Measurements from ENCODE around the gene CD9. TPM values are rescaled to one million over a fixed set of nuclear protein-coding genes. Genes with fewer than 3 reads are reported as not detected.

CD9 gene
- total RNA-seq, 1 donor from 2014 or later: 6.0 TPM

GRCh38 chr12:6161124-6161882 is 38.9 kb upstream of the CD9 start:
- no peak for DNase-seq (ENCODE audit: low spot score, unreplicated experiment)
- TF ChIP-seq, protein P1, sequence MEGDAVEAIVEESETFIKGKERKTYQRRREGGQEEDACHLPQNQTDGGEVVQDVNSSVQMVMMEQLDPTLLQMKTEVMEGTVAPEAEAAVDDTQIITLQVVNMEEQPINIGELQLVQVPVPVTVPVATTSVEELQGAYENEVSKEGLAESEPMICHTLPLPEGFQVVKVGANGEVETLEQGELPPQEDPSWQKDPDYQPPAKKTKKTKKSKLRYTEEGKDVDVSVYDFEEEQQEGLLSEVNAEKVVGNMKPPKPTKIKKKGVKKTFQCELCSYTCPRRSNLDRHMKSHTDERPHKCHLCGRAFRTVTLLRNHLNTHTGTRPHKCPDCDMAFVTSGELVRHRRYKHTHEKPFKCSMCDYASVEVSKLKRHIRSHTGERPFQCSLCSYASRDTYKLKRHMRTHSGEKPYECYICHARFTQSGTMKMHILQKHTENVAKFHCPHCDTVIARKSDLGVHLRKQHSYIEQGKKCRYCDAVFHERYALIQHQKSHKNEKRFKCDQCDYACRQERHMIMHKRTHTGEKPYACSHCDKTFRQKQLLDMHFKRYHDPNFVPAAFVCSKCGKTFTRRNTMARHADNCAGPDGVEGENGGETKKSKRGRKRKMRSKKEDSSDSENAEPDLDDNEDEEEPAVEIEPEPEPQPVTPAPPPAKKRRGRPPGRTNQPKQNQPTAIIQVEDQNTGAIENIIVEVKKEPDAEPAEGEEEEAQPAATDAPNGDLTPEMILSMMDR (IDR thresholded peaks at IDR 0.05; ENCODE audit: unreplicated experiment): no peak
- Mint-ChIP-seq H3K36me3 (ENCODE audit: insufficient read depth) (no peaks in the 10 kb centered on the region), H3K27me3 (peaks cover 2% of the 10 kb centered on the region), H3K27ac (no peak overlapping the region), H3K4me3 (ENCODE audit: low read depth) (no peak overlapping the region), H3K4me1 (ENCODE audit: low read depth) (peaks cover 13% of the 10 kb centered on the region), H3K9me3 (ENCODE audit: low read depth) (peaks cover 3% of the 10 kb centered on the region)

GRCh38 chr12:6163416-6164060 is 36.7 kb upstream of the CD9 start:
- Mint-ChIP-seq H3K27me3 (peaks cover 2% of the 10 kb centered on the region), H3K27ac (no peak overlapping the region), H3K36me3 (ENCODE audit: insufficient read depth) (no peaks in the 10 kb centered on the region), H3K4me1 (ENCODE audit: low read depth) (peaks cover 4% of the 10 kb centered on the region), H3K4me3 (ENCODE audit: low read depth) (no peak overlapping the region), H3K9me3 (ENCODE audit: low read depth) (no peaks in the 10 kb centered on the region)
- TF ChIP-seq, protein P1 (IDR thresholded peaks at IDR 0.05; ENCODE audit: unreplicated experiment): no peak
- no peak for DNase-seq (ENCODE audit: low spot score, unreplicated experiment)

DNA sequence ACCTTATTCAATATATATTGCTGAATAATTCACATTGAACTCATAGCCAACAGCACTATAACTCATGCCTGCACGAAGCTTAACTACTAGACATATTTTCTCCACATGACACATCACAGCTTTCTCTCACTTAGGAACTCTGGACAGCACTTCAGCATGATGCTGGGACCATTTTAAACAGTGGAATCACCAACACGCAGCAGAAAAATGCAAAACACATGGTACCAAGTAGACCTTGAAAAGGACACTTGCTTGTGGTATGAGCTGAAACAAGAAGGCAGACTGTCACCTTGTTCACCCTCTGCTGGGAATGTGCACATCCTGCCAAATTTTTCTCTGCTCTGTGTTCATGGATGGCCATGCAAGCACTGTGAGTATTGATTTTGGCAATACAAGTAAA is 34.8 kb upstream of the CD9 start:
- Mint-ChIP-seq H3K4me1 (ENCODE audit: low read depth) (no peaks in the 10 kb centered on the region), H3K9me3 (ENCODE audit: low read depth) (no peaks in the 10 kb centered on the region), H3K36me3 (ENCODE audit: insufficient read depth) (no peaks in the 10 kb centered on the region), H3K27me3 (peaks cover 6% of the 10 kb centered on the region), H3K4me3 (ENCODE audit: low read depth) (no peak overlapping the region), H3K27ac (no peak overlapping the region)
- no peak for DNase-seq (ENCODE audit: low spot score, unreplicated experiment)
- TF ChIP-seq, protein P1 (IDR thresholded peaks at IDR 0.05; ENCODE audit: unreplicated experiment): no peak

DNA sequence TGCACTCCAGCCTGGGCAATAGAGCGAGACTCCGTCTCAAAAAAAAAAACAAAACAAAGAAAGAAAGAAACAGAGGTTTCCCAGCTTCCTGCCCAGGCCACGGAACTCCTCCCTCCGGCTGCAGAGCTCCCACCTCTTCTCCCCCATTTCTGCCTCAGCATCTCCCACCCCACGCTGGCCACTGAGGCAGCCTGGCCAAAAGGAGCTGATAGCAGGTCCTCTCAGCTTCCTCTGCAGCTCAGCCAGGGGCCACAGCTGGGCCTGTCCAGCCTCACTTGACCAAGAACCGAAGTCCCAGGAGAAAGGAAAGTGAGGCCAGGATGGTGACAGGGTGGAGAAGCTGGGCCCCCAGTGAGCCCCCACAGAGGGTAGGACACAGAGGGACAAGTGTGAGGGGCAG is 33.4 kb upstream of the CD9 start:
- no peak overlapping the region for H3K4me3 Mint-ChIP-seq (ENCODE audit: low read depth)
- no peak overlapping the region for H3K27ac Mint-ChIP-seq
- DNase-seq (ENCODE audit: low spot score, unreplicated experiment): no peak
- H3K4me1 Mint-ChIP-seq (ENCODE audit: low read depth): no peaks in the 10 kb centered on the region
- H3K36me3 Mint-ChIP-seq (ENCODE audit: insufficient read depth): no peaks in the 10 kb centered on the region
- no peaks in the 10 kb centered on the region for H3K9me3 Mint-ChIP-seq (ENCODE audit: low read depth)
- H3K27me3 Mint-ChIP-seq: peaks cover 3% of the 10 kb centered on the region
- TF ChIP-seq, protein P1 (IDR thresholded peaks at IDR 0.05; ENCODE audit: unreplicated experiment): no peak

DNA sequence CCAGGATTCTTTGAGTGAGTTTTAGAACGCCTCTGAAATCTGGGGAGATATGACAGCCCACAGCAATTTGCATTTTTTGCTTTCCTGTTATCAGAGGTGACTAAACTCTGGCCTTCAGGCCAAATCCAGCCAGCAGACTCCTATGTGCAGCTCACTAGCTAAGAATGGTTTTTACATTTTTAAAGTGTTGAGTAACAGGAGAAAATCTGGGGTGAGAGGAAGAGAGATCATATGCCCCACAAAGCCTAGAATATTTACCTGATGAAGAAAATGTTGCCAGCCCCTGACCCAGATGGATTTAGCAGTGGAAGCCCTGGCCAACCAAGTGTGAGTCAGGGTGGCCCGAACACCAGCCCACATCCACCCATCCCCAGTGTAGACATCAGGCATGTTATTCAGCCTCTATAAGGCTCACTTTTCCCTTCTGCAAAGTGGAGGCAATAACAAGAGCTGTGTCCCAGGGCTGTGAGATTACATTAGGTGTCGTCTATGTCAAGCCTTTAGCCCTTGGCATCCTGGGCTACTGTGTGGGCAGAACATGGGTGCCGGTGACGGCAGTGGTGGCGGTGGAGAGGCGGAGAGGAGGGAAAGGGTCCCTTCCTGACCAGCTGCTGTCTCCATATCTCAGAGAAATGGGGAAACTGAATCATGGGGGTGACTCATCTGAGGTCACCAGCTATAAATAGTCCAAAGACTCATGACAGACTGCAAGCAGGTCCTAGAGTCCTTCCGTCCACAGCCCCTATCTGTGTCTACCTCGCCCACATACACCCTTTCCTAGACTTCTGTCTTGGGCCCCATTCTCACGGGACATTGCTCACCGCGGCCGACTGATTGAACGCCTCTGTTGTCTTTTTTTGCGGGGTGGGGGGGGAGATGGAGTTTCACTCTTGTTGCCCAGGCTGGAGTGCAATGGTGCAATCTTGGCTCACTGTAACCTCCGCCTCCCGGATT is 32.6 kb upstream of the CD9 start:
- TF ChIP-seq, protein P1 (IDR thresholded peaks at IDR 0.05; ENCODE audit: unreplicated experiment): no peak
- H3K36me3 Mint-ChIP-seq (ENCODE audit: insufficient read depth): no peaks in the 10 kb centered on the region
- no peak overlapping the region for H3K4me3 Mint-ChIP-seq (ENCODE audit: low read depth)
- DNase-seq (ENCODE audit: low spot score, unreplicated experiment): no peak
- peaks cover 3% of the 10 kb centered on the region for H3K27me3 Mint-ChIP-seq
- H3K4me1 Mint-ChIP-seq (ENCODE audit: low read depth): no peaks in the 10 kb centered on the region
- H3K9me3 Mint-ChIP-seq (ENCODE audit: low read depth): no peaks in the 10 kb centered on the region
- peak overlapping the region; percentile 7 for H3K27ac Mint-ChIP-seq

All from progenitor cell of endocrine pancreas (in vitro differentiated cells).